GM19328 (cell line): ENCODE measurements around the gene COMMD2.

ENCODE experiments used
- ATAC-seq: cut with Tn5 transposase; IDR thresholded peaks from one replicate; pipeline ENCODE4 v1.9.1; 2021; ENCODE audit warnings: mild to moderate bottlenecking, moderate library complexity; ENCODE audit not compliant: unreplicated experiment

The COMMD2 gene

GRCh38 chr3:149752051-149752787, at the start of gene COMMD2:
TSS of gene COMMD2 (minus strand) at chr3:149752489. CDS start at chr3:149752444, 45 bp downstream.
- peak; percentile 99 for ATAC-seq

GRCh38 chr3:149801639-149802038, 49.4 kb upstream of the COMMD2 start:
- no peak for ATAC-seq

- no peak for ATAC-seq
These were observed 48.9 kb upstream of the COMMD2 start for GRCh38 chr3:149801195-149801594.

- no peak for ATAC-seq
These were observed 48.4 kb upstream of the COMMD2 start for GRCh38 chr3:149800693-149801092.

- no peak for ATAC-seq
These were observed 43.7 kb upstream of the COMMD2 start for GRCh38 chr3:149796026-149796425.

GRCh38 chr3:149792452-149793270, 40.4 kb upstream of the COMMD2 start, which contains the start of gene ANKUB1:
TSS of gene ANKUB1 (minus strand) at chr3:149792554. CDS start at chr3:149792366, 188 bp downstream.
- no peak for ATAC-seq

- ATAC-seq, result no peak
These were observed 38.4 kb upstream of the COMMD2 start for GRCh38 chr3:149790698-149791097.

- ATAC-seq, result no peak
These were observed 38.0 kb upstream of the COMMD2 start for GRCh38 chr3:149790268-149790667.

GRCh38 chr3:149784064-149784704, 31.9 kb upstream of the COMMD2 start:
- no peak for ATAC-seq

GRCh38 chr3:149783576-149783975, 31.3 kb upstream of the COMMD2 start:
- ATAC-seq, result no peak

- ATAC-seq, result no peak
These were observed 29.5 kb upstream of the COMMD2 start for GRCh38 chr3:149781741-149782140.

- no peak for ATAC-seq
These were observed 28.9 kb upstream of the COMMD2 start for GRCh38 chr3:149781211-149781610.

GRCh38 chr3:149777414-149778214, 25.3 kb upstream of the COMMD2 start:
- ATAC-seq, result no peak

- ATAC-seq, result no peak
These were observed 23.9 kb upstream of the COMMD2 start for GRCh38 chr3:149776170-149776569.

- ATAC-seq, result no peak
These were observed 20.6 kb upstream of the COMMD2 start for GRCh38 chr3:149772861-149773260.

- no peak for ATAC-seq
These were observed 19.5 kb upstream of the COMMD2 start for GRCh38 chr3:149771652-149772271.

- ATAC-seq, result no peak
These were observed 18.0 kb upstream of the COMMD2 start for GRCh38 chr3:149770246-149770645.

- ATAC-seq, result no peak
These were observed 16.4 kb upstream of the COMMD2 start for GRCh38 chr3:149768704-149769103.

GRCh38 chr3:149767720-149768119, 15.4 kb upstream of the COMMD2 start:
- ATAC-seq, result no peak

GRCh38 chr3:149765762-149766334, 13.6 kb upstream of the COMMD2 start:
- ATAC-seq, result no peak
